ENCODE results near the gene IFITM10. TPM values are rescaled to one million over a fixed set of nuclear protein-coding genes. Genes with fewer than 3 reads are reported as not detected.

Gene IFITM10
- total RNA-seq, 1 donor from 2014 or later = 0.64 TPM

DNA sequence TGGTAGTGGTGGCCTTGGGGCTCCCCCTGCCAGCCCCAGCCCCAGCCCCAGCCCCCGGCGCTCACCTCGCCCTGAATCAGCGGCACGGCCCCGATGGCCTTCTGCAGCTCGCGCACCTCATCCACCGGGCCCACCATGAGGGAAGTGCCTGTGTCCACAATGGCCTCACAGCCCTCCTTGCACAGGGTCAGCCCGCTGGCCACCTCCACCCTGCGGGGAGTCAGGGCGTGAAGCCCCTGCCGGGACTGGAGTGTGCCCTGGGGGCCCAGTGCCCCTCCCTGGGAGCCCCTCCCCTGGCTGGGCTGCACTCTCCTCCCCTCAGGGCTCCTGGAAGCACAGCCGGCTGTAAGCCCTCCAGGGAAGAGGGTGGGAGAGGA, 3.5 kb upstream of the IFITM10 start:
- no peak for TF ChIP-seq CTCF (IDR thresholded peaks at IDR 0.05; ENCODE audit: unreplicated experiment)
- DNase-seq (ENCODE audit: low spot score) = no peak
- peaks cover 17% of the 10 kb centered on the region for H3K4me1 Mint-ChIP-seq (ENCODE audit: unreplicated experiment)
- H3K36me3 Mint-ChIP-seq (ENCODE audit: low read depth, unreplicated experiment) = no peaks in the 10 kb centered on the region
- no peak overlapping the region for H3K4me3 Mint-ChIP-seq (ENCODE audit: unreplicated experiment)
- H3K9me3 Mint-ChIP-seq (ENCODE audit: unreplicated experiment) = no peaks in the 10 kb centered on the region
- H3K27me3 Mint-ChIP-seq (ENCODE audit: unreplicated experiment) = peaks cover 15% of the 10 kb centered on the region
- H3K27ac Mint-ChIP-seq (ENCODE audit: unreplicated experiment) = no peak overlapping the region

DNA sequence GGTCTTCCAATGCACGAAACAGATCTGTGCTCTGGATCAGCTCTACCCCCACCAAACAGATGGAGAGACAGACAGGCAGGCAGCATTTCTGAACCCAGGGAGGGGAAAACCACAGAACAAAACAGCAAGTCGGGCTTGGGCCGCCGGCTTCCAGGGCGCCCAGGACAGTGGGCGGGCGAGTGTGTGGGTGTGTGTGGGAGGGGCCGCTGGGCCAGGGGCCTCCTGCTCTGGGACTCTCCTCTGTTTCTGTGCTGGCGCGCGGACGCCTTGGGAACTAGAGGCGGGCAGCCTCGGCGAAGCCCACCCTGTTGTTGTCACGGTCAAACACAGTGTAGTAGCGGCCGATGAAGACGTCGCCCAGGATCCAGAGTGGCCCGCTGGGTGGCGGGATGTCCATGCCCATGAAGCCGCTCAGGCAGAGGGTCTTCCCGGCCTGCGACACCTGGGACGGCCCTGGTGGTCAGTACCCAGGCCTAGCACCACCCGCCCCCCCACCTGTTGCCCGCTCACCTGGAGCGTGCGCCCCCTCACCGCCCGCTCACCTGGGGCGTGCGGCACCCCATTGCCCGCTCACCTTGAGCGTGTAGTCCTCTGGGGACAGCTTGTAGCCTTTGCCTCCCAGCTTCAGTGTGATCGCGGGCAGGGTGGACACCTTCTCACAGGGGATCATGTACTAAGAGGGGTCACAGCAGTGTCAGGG, 3.0 kb upstream of the IFITM10 start:
- Mint-ChIP-seq H3K27me3 (ENCODE audit: unreplicated experiment) (peaks cover 17% of the 10 kb centered on the region), H3K9me3 (ENCODE audit: unreplicated experiment) (no peaks in the 10 kb centered on the region), H3K4me3 (ENCODE audit: unreplicated experiment) (no peak overlapping the region), H3K36me3 (ENCODE audit: low read depth, unreplicated experiment) (no peaks in the 10 kb centered on the region), H3K27ac (ENCODE audit: unreplicated experiment) (no peak overlapping the region), H3K4me1 (ENCODE audit: unreplicated experiment) (peaks cover 17% of the 10 kb centered on the region)
- TF ChIP-seq CTCF (IDR thresholded peaks at IDR 0.05; ENCODE audit: unreplicated experiment) = no peak
- DNase-seq (ENCODE audit: low spot score) = no peak

DNA sequence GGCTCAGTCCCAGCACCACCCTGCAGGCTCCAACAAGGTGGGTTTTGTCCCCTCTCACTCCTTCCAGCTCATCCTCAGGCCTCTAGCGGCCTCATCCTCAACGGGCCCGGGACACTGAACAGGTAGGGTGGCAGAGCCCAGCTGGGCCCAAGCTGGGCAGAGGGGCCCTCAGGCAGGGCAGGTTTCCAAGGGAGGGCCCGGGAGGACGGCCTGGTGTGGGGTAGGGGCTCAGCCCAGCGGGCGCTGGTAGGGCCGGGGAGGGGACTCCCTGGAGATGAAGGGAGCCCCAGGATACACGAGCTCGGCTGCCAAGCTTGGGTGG, 2.5 kb upstream of the IFITM10 start:
- no peak for TF ChIP-seq CTCF (IDR thresholded peaks at IDR 0.05; ENCODE audit: unreplicated experiment)
- Mint-ChIP-seq H3K27me3 (ENCODE audit: unreplicated experiment) (peaks cover 18% of the 10 kb centered on the region), H3K4me1 (ENCODE audit: unreplicated experiment) (peaks cover 17% of the 10 kb centered on the region), H3K27ac (ENCODE audit: unreplicated experiment) (no peak overlapping the region), H3K9me3 (ENCODE audit: unreplicated experiment) (no peaks in the 10 kb centered on the region), H3K4me3 (ENCODE audit: unreplicated experiment) (no peak overlapping the region), H3K36me3 (ENCODE audit: low read depth, unreplicated experiment) (no peaks in the 10 kb centered on the region)
- DNase-seq (ENCODE audit: low spot score) = no peak

DNA sequence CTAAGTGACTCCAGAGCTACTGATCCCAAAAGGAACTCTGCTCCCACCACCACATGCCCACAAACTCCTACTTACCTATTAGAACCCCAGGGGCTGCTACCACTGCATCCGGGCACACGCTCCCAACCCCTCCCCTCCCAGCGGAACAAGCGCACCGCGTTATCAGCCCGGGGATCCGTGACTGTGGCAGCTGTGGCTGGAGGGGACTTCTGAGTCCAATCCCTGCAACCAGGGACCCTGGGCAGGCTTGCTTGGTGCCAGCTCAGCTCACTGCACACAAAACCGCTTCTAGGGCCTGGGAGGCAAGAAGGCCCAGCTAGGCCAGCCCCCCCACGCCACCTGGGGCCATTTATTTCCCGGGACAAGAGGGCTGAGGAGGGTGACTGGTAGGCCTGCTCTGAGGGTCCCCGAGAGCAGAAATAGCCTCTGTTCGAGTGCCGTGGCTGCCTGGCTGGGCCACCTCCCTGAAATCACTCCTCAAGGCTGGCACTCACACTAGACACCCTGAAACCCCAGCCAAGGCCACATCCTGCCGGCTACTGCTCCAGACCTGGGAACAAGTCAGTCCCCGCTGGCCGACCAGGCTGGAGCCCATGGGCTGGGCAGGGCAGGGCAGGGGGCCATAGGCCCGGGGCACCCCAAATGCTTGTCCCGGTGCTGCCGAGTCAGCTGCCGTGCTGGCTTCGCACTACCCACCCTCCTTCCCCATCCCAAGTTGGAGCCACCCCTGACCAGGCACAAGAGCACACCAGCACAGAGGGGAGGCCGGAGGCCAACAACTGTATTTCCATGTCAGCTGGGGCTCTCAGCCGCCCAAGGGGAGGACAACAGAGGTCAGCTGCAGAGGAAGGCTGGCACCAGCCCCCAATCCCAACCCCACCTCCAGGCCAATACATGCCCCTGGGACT, 1.9 kb upstream of the IFITM10 start:
- Mint-ChIP-seq H3K9me3 (ENCODE audit: unreplicated experiment) (no peaks in the 10 kb centered on the region), H3K4me3 (ENCODE audit: unreplicated experiment) (no peak overlapping the region), H3K36me3 (ENCODE audit: low read depth, unreplicated experiment) (no peaks in the 10 kb centered on the region), H3K27ac (ENCODE audit: unreplicated experiment) (no peak overlapping the region), H3K27me3 (ENCODE audit: unreplicated experiment) (peaks cover 22% of the 10 kb centered on the region), H3K4me1 (ENCODE audit: unreplicated experiment) (peaks cover 15% of the 10 kb centered on the region)
- no peak for DNase-seq (ENCODE audit: low spot score)
- TF ChIP-seq CTCF (IDR thresholded peaks at IDR 0.05; ENCODE audit: unreplicated experiment) = no peak

- Mint-ChIP-seq H3K9me3 (ENCODE audit: unreplicated experiment) (no peaks in the 10 kb centered on the region), H3K36me3 (ENCODE audit: low read depth, unreplicated experiment) (no peaks in the 10 kb centered on the region), H3K27ac (ENCODE audit: unreplicated experiment) (no peak overlapping the region), H3K27me3 (ENCODE audit: unreplicated experiment) (peaks cover 22% of the 10 kb centered on the region), H3K4me3 (ENCODE audit: unreplicated experiment) (no peak overlapping the region), H3K4me1 (ENCODE audit: unreplicated experiment) (peaks cover 15% of the 10 kb centered on the region)
- no peak for DNase-seq (ENCODE audit: low spot score)
- TF ChIP-seq CTCF (IDR thresholded peaks at IDR 0.05; ENCODE audit: unreplicated experiment) = no peak
Measured at GRCh38 chr11:1751531-1751921, 1.1 kb upstream of the IFITM10 start.
